Activated CD4-positive, alpha-beta T cell treated with anti-CD3 and anti-CD28 coated beads for 1 hour (primary cell): ENCODE results near the gene COL15A1.

ENCODE experiments used
- DNase-seq: peaks from one replicate; pipeline ENCODE4 v3.0.0-alpha.2; 2020

COL15A1 gene

DNA sequence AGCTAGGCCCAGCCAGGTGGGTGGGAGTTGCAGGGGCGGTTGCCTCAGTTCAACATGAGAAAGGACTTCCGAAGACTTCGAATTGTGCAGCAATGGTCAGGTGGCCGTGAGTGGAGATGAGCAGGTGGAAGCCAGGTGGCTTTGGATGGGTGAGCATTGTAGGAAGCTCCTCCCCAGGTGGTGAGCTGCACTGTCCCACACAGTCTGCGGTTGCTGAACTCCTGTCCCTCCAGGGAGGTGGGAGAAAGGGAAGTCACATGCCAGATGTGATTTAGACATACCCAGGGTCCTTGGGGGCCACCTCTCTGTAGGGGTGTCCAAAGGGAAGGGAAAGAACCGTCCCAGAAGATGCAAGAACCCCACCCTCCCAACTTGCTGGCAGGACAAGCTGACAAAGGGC lies 30.4 kb downstream of the COL15A1 start:
- no peak for DNase-seq

DNA sequence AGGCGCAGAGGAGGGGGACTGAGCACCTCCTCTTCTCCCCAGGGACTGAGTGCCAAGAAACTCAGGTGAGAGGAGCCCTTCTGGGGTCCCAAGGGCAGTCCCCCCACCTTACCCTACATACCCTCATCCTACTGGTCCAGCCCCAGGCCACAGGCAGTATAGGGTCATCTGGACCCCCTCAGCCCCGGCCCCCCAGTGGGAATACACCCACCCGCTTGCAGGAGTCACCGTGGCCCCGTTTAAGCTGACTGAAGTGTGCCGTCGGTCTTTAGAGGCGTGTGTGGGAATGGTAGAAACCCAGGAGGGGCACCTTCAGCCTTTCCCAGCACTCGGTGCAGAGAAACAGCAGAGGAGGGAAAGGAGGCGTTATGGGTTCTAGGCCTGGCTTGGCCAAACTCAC lies 30.8 kb downstream of the COL15A1 start:
- no peak for DNase-seq

DNA sequence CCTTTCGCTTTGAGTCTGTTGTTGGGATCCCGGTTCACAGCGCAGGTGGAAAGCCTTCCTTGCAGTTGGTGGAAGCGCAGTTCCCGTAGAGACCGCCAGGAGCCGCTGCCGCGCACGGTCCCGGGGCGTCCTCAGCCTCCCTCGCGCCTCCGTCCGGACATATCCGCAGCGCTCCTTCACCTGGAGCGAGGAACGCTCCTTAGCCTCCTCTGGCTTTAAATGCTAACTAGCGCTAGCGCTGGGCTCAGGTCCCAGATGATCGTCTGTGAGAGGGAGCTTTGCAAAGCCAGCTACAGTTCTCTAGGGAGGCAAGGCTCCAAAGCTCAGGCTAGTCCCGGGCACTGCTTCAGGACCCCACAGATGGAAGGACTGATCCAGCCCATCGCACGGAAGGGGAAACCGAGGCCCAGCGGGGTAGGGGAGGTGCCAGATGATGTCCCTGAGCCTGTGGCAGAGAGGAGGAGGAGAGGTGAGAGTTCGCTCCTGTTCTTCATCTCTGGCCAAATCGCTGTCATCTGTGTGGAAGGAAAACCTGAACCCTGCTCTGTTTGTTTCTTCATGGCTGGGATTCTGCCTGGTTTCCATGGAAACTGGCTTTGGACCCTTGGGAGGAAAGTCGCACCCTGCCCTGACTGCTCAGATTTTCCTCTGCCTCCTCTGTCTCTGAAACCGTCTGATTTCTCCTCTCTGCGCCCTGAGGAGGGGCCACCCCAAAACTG lies 31.4 kb downstream of the COL15A1 start:
- DNase-seq = peak; percentile 64

DNA sequence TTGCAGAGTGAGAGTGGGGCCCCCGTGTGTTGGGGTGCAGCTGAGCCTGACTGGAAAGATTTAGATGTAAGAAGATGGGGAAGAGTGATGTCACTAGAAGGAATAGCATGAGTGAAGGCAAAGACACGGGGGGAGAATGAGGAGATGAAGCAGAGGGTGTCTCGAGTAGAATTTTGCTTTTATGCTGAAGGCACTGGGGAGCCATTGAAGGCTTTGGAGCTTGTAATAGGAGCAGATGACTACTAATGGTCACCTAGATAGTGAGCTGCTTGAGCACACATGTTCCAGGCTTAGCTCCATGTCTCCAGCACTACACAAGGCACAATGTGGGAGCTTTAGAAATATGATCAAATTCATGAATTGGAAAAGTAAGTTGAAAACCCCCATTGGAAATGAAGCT lies 32.1 kb downstream of the COL15A1 start:
- DNase-seq = no peak

DNA sequence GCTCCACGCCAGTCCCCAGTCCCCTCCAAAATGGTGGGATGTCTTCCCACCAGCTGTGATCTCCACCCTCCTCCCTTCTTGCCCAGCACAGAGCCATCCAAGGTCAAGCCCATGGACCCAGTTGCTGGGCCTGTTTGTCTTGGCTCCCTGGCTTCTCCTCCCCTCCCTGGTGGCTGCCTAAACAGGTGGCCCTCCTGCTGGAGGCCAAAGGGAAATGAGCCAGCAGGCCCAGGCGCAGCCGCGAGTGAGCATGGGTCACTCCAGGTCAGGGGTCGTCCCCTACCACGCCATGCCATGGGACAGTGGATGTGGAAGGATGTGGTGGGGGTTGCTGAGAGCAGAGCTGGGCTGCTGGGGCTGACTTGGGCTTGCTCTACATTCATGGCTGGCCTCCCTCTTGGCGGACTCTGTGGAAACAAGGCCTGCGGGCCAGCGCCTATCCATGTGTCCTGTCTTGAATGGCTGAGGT lies 33.6 kb downstream of the COL15A1 start:
- DNase-seq = no peak

DNA sequence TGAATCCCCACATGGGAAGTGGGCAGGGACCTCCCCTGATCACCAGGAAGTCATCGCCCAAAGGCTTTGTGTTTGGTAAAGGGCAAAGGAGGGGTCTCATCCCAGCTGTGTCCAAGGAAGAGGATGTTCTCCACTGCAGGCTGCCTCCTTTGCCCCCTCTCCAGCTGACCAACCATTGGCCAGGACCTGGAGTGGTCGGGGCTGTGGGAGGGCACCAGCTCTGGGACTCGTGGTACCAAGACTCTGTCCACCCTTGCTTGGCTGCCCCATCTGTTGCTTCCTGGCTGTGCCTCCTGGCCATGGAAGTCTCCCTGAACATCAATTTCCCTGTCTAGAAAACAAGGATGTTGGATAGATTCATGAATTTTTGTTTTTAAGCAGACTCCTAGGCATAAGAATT lies 34.1 kb downstream of the COL15A1 start:
- DNase-seq = no peak

DNA sequence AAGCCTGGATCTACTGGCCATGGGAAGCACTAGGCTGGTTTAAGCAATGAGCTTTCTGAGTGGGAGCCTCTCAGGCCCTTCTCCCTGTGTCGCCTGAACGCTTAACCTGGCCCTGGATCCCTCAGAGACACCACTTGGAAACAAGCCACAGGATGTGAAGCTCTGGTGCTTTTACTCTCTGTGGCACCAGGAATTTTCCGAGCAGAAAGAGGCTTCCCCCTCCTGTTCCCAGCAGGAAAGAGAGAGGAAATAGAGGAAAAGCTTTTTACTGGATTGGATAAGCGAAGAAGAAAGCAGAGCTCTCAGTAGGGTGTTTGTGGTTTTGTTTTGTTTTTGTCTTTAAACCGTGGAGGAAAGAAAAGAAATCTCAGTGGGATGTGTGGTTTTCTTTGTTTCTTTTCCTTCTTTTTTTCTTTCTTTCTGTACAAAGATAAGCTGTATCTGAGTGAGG lies 34.5 kb downstream of the COL15A1 start:
- no peak for DNase-seq

DNA sequence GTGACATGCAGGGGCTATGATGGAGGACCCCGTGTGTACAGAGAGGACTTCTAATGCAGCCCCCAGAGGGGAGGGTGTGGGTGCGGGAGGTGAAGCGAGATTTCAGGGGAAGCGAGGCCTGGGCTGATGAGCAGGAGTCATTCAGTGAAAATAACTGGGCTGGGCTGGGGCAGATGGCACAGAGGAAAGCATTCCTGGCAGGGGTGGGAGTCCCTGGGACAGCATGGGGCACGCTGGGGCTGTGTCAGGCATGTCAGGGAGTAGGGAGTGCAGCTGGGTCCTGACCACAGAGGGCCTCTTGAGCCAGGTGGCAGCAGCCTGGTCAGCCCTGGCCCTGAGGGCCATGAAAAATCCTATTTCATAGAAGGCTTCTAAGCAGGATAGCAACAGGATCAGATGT lies 36.6 kb downstream of the COL15A1 start:
- DNase-seq = no peak

DNA sequence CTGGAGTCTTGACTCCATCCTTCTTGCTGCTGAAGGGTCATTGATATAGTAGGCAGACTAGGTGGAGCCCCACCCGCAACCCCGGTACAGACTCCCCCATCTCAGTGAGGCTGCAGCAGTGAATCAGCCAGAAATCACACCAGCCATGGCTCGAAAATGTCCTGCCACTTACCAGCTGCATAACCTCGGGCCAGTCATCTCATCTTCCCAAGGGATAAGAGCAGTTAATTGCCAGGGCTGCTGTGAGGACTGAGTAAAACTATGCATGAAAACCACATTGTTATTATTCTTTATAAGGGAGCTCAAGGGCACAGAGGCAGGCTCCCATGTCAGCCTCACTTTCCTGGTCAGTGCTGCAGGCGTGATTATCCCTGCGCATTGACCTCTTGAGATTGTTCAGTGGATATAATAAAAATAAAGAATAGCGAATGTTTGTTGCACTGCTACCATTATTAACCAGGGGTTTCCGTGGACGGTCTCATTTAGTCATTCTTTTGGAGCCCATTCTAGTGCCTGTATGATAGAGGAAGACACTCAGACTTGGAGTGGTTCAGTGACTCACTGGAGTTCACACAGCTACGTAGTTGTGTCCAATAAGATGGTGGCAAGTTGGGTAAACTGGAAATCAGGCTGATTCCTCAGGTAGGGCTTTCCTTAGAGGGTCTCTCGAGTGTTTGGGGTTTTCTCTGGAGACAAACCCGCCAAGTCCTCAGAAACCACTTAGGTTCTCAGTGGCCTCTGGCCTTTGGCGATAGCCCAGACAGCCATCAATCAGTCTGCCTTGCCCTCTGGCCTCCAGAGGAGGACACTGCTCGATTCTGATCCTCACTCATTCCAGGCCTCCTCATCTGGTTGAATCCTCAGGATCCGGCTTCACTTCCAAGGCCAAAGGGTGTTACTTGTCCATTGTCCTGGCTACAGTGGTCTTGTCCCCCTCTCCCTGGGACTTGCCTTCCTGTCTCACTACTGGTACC lies 39.9 kb downstream of the COL15A1 start:
- no peak for DNase-seq

DNA sequence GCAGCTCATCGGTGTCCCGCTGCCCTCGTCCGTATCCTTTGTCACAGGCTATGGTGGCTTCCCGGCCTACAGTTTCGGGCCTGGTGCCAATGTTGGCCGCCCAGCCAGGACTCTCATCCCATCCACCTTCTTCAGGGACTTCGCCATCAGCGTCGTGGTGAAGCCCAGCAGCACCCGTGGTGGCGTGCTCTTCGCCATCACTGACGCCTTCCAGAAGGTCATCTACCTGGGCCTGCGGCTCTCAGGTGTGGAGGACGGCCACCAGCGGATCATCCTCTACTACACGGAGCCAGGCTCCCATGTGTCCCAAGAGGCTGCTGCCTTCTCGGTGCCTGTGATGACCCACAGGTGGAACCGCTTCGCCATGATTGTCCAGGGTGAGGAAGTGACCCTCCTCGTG lies 41.9 kb downstream of the COL15A1 start:
- no peak for DNase-seq

DNA sequence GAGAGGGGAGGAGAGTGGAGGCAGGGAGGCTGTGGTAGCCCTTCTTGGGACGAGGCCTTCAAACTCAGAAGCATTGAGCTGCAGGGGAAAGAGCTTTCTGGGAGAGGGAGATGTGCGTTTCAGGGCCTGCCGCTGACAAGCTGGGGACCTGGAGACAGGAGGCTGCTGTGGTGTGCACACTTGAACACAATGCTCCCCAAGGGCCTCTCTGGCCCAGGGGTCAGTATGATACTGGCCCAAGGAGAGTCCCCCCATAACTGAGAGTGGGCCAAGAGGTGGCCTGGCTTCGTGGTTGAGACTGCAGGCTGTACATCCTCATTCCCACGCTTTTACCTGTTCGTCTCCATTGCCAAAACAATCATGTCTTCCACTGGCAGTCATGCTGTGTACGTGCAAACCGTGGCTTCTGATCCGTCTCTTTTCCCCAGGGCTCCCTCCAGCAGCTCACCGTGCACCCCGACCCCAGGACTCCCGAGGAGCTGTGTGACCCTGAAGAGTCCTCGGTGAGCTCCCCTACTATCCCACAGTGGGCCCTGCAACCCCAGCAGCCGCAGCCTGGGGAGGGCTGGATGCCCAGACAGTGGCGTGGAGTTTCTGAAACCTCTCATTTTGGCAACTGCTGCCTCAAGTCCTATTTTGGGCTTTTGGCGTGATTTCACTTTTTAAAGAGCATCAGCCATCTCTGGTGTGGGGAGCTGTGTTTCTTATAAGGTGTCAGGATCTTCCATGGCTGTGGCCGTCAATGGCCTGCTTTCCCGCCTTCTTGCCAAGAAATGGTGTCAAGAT lies 43.4 kb downstream of the COL15A1 start:
- DNase-seq = no peak

DNA sequence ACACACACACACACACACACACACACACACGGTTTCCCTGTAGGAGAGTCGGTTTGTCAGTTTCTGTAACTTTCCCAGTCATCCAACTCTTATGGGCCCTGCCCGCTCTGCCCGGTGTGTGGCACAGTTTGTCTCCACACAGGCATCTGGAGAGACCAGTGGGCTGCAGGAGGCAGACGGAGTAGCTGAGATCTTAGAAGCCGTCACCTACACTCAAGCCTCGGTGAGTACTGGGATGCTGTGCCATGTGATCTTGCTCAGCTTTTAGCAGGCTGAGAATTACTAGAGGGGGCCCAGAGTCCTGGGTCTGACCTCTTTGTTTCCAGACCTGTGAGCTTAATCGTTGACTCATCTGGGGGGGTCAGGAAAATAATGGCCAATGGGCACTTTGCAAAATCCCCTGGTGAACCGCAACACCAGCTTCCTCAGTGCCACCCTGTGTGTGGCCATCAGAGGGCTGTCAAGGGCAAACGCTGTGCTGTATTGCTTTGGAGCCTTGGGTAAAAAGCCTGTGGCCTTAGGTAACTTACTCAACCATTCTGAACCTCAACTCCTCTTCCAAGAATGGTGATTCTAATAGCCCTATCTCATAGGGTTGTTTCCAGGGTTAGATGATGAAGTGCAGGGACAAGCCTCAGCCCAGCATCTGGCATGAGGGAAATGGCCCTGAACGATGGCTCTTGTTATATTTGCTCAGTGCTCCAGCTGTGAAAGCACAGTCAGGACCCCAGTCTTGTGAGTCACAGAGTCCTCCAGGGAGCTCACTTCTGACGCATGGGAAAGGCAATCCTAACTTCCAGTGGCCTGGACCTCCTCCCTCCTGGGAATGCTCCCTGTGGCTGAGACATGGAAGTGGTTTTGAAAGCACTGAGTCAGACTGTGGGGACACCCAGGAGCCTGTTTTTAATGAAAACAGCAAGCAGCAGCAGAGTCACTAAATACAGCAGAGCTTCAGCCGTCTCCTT lies 45.6 kb downstream of the COL15A1 start:
- no peak for DNase-seq

DNA sequence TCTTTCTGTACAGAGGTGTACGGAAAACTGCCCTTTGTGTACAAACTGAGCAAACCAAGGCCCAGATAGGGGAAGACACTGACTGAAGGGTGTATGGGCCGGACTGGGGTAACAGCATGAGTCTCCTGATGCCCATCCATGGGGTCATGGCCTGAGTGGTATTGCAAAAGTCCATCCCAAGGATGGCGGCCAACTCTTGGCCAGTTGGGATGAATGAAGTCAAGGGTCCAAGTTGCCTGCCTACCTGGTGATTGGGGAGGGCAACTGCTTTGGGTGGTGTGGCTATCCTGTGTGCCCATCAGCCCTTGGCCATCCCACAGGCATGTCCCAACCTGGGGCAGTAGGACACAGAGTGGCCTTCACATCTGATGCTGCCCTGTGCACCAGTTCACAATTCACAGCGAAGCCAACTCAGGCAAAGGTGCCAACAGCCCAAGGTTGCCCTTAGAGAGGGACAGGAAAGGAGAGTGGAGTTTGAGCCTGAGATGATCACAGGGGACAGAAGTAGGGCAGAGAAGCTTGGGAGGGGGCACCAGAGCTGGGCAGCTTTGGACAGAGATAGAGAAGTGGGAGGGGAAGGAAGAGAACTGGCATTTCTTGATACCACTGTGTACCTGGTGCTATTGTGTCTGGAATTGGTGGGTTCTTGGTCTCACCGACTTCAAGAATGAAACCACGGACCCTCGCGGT lies 46.6 kb downstream of the COL15A1 start:
- DNase-seq = no peak

DNA sequence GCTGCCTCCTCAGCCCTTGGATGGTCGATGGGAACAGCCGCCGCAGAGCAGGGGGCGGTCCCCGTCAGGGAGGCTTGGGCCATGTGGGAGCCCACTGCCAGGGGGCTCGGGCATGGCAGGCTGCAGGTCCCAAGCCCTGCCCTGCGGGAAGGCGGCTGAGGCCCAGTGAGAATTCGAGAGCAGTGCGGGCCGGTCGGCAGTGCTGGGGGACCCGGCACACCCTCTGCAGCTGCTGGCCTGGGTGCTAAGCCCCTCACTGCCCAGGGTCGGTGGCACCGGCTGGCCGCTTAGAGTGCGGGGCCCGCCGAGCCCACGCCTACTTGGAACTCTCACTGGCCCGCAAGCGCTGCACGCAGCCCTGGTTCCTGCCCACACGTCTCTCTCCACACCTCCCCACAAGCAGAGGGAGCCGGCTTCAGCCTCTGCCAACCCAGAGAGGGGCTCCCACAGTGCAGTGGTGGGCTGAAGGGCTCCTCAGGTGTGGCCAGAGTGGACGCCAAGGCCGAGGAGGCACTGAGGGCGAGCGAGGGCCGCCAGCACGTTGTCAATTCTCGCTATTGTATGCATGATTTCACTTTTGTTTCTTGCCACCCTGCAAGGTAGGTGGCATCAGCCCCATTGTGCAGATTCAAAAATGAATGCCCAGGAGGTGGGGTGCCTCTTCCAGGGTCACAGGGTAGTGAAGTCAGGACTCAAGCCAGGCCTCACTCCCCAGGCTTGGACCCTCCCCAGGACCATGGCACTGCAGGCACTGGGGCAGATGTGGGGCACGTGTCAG lies 48.6 kb downstream of the COL15A1 start:
- no peak for DNase-seq

DNA sequence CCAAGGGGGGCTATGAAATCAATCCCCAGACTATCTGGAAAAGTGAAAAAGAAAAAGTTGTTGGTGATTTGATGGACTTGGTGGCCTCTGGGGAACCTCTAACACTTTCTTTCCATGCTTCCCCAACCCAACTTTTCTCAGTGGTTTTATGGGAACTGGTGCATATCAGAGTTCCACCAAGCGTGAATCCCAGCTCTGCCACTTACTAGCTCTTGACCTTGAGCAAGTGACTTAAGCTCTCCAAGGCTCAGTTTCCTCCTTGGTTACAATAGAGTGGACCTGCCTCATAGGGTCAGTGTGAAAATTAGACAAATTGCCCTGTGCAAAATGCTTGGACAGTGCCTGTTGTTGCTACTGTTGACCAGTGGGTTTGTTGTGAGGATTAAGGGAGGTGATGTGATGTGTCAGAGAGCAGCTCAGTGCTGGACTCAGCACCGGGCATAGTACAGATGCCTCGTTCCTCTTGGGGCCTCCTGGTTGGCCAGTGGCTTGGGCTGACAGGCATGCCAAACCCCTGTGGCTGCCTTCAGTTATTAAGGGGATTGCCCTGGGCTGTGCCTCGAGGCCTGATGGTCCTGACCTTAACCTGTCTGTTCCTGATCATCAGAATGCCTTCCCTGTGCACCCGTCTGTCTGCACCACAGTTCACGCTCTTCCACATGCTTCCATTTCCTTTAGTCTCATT lies 49.3 kb downstream of the COL15A1 start:
- DNase-seq = no peak

DNA sequence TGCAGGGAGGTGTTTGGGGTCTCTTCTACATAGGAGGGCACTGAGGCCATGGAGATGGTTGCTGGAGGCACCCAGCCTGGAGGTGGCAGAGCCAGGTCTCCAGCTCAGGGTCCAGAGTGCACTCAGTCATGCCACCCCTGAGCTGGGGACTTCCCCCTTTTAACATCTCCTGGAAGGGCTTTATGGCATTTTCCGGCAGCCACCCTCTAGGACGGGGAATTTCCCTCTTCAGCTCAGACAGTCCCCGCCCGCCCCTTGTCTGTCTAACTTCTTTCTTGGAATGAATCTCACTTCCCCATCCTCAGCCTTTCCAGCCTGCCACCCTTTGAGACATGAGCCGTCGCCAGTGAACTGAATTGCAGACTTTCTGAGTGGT lies 49.9 kb downstream of the COL15A1 start:
- DNase-seq = no peak

DNA sequence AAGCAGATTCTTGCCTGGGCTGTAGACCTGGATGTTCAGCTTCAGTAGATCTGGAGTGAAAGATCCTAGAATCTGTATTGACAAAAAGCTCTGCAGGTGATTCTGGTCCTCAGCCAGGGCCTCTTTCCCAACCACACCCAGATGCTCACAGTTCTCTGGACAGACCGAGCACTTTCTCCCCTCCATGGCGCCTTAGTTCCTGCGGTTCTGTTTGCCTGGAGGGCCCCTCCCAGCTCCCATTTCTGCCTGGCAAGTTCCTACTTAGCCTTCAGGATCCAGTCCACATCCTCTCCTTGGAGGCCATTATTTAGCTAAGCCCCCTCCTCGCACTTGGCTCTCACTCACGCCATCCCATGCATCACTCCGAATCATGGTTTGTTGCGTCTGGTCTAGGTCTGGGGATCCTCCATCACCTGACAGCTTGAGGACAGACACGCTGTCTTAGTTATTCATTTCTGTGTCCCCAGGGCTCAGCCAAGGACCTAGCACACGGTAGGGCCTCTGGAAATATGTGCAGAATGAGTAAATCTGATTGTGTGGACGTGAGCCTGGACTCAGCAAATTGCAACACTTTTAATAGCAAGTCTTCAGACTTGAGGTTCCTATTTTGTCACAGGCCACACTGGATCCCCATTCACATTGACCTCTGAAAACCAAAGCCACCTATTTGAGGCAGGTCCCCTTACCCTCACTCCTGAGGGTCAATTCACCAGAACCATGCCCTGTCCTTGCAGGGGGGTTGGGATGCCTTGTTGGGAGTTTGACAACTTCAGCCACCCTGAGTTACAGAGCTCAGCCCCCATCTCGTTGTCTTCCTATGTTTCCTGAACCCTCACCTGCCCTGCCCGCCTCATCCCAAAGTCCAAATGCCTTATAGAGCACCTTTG lies 50.7 kb downstream of the COL15A1 start:
- DNase-seq = no peak

DNA sequence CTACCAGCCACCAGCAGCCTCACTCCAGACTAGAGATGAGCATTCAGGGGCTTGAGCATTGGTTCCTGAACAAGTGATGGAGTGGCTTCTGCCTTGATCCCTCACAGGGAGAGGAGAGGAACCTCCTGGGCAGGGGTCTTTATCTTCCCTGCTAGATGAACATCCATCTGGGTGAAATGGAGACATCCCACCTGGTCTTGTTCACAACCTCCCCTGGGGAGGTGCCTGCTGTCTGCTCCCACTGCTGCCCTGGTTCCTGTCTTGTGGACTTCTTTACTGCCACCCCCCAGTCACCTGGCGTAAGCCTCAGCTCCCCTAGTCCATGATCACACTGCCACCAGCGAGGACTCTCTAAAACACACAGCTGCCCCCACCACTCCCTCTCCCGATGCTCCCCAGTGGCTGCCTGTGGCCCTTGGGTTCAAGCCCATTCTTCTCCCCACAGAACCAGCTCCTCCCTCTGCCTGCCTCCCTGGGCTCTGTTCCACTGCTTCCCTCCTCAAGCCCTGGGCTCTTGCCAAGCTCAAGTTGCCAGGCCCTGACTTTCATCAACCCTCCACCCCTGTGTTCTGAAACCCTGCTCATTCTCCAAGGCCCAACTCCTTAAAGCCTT lies 51.5 kb downstream of the COL15A1 start:
- no peak for DNase-seq
